ENCODE results near the gene ADCY2. TPM values are rescaled to one million over a fixed set of nuclear protein-coding genes. Genes with fewer than 3 reads are reported as not detected.

Gene ADCY2
- total RNA-seq, 1 experiment from 2014 or later: 31.3 TPM

DNA sequence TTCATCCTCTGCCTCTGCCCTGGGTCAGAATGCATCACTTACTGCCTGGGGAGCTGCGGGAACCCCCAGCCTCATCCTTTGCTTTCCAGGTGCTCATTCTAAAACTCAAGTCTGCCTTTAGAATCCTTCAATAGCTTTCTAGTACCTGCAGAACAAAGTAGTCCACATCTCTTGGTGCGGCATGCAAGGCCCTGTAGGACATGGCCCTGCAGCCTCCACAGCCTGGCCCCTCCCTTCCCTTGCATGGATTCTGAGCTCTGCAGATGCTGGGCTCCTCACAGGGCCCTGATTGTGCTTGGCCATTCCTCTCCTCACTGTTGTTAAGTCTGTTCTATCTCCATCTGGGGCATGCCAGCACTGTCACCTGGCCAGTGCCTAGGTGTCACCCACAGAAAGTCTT lies 141.6 kb downstream of the ADCY2 start:
- H2AFZ ChIP-seq (ENCODE audit: low read length): no peak overlapping the region
- no peak overlapping the region for H3T11ph ChIP-seq (ENCODE audit: low read length)
- H3K18ac ChIP-seq (ENCODE audit: insufficient read length, low read depth, low read length): no peak overlapping the region
- H3K4ac ChIP-seq (ENCODE audit: low read depth, low read length): no peak overlapping the region
- Mint-ChIP-seq H3K4me1 (peaks cover 22 to 33% of the 10 kb centered on the region in 2 experiments), H3K27me3 (ENCODE audit: low read depth) (no peaks in the 10 kb centered on the region), H3K9me3 (no peaks in the 10 kb centered on the region), H3K4me3 (no peak overlapping the region), H3K27ac (peak overlapping the region in 2 of 3 experiments; percentile 6 to 46; a peak in 1 of 7 replicates), H3K36me3 (ENCODE audit: insufficient read depth in 1 of 3, low read depth in 3 of 3) (no peaks in the 10 kb centered on the region; a peak in 1 of 7 replicates)
- TF ChIP-seq, protein P1, sequence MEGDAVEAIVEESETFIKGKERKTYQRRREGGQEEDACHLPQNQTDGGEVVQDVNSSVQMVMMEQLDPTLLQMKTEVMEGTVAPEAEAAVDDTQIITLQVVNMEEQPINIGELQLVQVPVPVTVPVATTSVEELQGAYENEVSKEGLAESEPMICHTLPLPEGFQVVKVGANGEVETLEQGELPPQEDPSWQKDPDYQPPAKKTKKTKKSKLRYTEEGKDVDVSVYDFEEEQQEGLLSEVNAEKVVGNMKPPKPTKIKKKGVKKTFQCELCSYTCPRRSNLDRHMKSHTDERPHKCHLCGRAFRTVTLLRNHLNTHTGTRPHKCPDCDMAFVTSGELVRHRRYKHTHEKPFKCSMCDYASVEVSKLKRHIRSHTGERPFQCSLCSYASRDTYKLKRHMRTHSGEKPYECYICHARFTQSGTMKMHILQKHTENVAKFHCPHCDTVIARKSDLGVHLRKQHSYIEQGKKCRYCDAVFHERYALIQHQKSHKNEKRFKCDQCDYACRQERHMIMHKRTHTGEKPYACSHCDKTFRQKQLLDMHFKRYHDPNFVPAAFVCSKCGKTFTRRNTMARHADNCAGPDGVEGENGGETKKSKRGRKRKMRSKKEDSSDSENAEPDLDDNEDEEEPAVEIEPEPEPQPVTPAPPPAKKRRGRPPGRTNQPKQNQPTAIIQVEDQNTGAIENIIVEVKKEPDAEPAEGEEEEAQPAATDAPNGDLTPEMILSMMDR (conservative IDR thresholded peaks at IDR 0.05): no peak
- no peak overlapping the region for H2BK120ac ChIP-seq (ENCODE audit: low read depth, low read length, poor library complexity, severe bottlenecking)
- H3K9me3 ChIP-seq (ENCODE audit: control insufficient read depth, low read depth, low read length): no peaks in the 10 kb centered on the region
- no peak overlapping the region for H4K5ac ChIP-seq (ENCODE audit: insufficient read length, low read depth, low read length)
- H3K4me1 ChIP-seq (ENCODE audit: insufficient read depth, low read length): peaks cover 5% of the 10 kb centered on the region; the same call in 1 of the 2 replicates
- WGBS (ENCODE audit: extremely low coverage, insufficient read length, low lambda C conversion rate): no CpG with 5 or more reads among the region's 2 CpGs
- H3K23me2 ChIP-seq (ENCODE audit: insufficient read length, low read depth, low read length, poor library complexity, severe bottlenecking): no peaks in the 10 kb centered on the region
- no peak overlapping the region for H3K4me2 ChIP-seq (ENCODE audit: insufficient read depth, insufficient read length, low read length)
- H2BK20ac ChIP-seq (ENCODE audit: low read depth, low read length, poor library complexity, severe bottlenecking): no peak overlapping the region
- H3K56ac ChIP-seq (ENCODE audit: insufficient read length, low read depth, low read length): no peak overlapping the region
- no peak overlapping the region for H2BK5ac ChIP-seq (ENCODE audit: insufficient read length, low read length)
- H3K9ac ChIP-seq (ENCODE audit: extremely low read depth, insufficient read length, low read length): no peak overlapping the region
- DNase-seq: no peak
- H3K27me3 ChIP-seq (ENCODE audit: insufficient read depth, low read length): no peaks in the 10 kb centered on the region
- no peak overlapping the region for H2BK12ac ChIP-seq (ENCODE audit: insufficient read length, low read depth, low read length)
- H4K91ac ChIP-seq (ENCODE audit: insufficient read length, low read depth, low read length): no peak overlapping the region
- H3K23ac ChIP-seq (ENCODE audit: insufficient read length, low read depth, low read length): no peak overlapping the region
- H3K79me1 ChIP-seq (ENCODE audit: insufficient read depth, low read depth, low read length, poor library complexity, severe bottlenecking): peaks cover 4% of the 10 kb centered on the region
- no peak overlapping the region for H3K27ac ChIP-seq (ENCODE audit: insufficient read length, low read depth, low read length)
- H2BK15ac ChIP-seq (ENCODE audit: low read depth, low read length): no peak overlapping the region
- H4K20me1 ChIP-seq (ENCODE audit: control insufficient read depth, insufficient read depth, insufficient read length): no peaks in the 10 kb centered on the region
- H3K14ac ChIP-seq (ENCODE audit: insufficient read depth, low read length): no peak overlapping the region
- no peak overlapping the region for H2AK5ac ChIP-seq (ENCODE audit: insufficient read length, low read length)
- H3K79me2 ChIP-seq (ENCODE audit: insufficient read depth, low read length): no peaks in the 10 kb centered on the region
- no peak overlapping the region for H4K8ac ChIP-seq (replicated peaks; ENCODE audit: insufficient read length, low read depth, low read length)

Data from H9 (cell line).